Measurements from ENCODE around the gene LRP1B.

LRP1B gene

GRCh38 chr2:141384676-141385075 lies 746.1 kb downstream of the LRP1B start:
- no peak overlapping the region for H4K8ac ChIP-seq (ENCODE audit: low read depth, low read length)
- DNase-seq, result no peak

GRCh38 chr2:141381946-141382345 lies 748.9 kb downstream of the LRP1B start:
- H2BK15ac ChIP-seq (replicated peaks; ENCODE audit: low read depth), result no peak overlapping the region
- H3K4me3 ChIP-seq (ENCODE audit: low read length), result no peak overlapping the region
- no peak overlapping the region for H2BK5ac ChIP-seq (ENCODE audit: low read length)
- no peak overlapping the region for H4K8ac ChIP-seq (ENCODE audit: low read depth, low read length)
- no CpG with 5 or more reads among the region's 1 CpG for WGBS (ENCODE audit: extremely low coverage, insufficient coverage, low lambda C conversion rate)
- H3K18ac ChIP-seq (ENCODE audit: low read length), result no peak overlapping the region
- no peaks in the 10 kb centered on the region for H3K79me2 ChIP-seq (ENCODE audit: control insufficient read depth, insufficient read depth, low read length)
- no peak overlapping the region for H2AK5ac ChIP-seq (ENCODE audit: low read length)
- no peak overlapping the region for H2BK120ac ChIP-seq (ENCODE audit: low read depth, low read length)
- H3K56ac ChIP-seq (ENCODE audit: low read length), result no peak overlapping the region
- H3K27ac ChIP-seq (ENCODE audit: low read depth, low read length), result no peak overlapping the region
- H4K5ac ChIP-seq (ENCODE audit: low read length), result no peak overlapping the region
- no peak overlapping the region for H3K4me2 ChIP-seq (ENCODE audit: low read length)
- H3K79me1 ChIP-seq (ENCODE audit: low read length), result no peaks in the 10 kb centered on the region
- no peaks in the 10 kb centered on the region for H3K27me3 ChIP-seq (ENCODE audit: insufficient read depth, low read length, poor library complexity)
- no peaks in the 10 kb centered on the region for H3K36me3 ChIP-seq (ENCODE audit: control insufficient read depth, insufficient read depth, low read length)
- no peak overlapping the region for H3K4ac ChIP-seq (ENCODE audit: low read depth, low read length)
- H3K23ac ChIP-seq (ENCODE audit: low read length), result no peak overlapping the region
- no peaks in the 10 kb centered on the region for H3K4me1 ChIP-seq (ENCODE audit: control insufficient read depth, low read depth, low read length)
- no peak for DNase-seq
- H3K9ac ChIP-seq (ENCODE audit: low read length), result no peak overlapping the region

More at GRCh38 chr2:141384676-141385075, 746.1 kb downstream of the LRP1B start:
- no peaks in the 10 kb centered on the region for H3K79me2 ChIP-seq (ENCODE audit: control insufficient read depth, insufficient read depth, low read length)
- H3K18ac ChIP-seq (ENCODE audit: low read length), result no peak overlapping the region
- no peaks in the 10 kb centered on the region for H3K79me1 ChIP-seq (ENCODE audit: low read length)
- H2BK5ac ChIP-seq (ENCODE audit: low read length), result no peak overlapping the region
- no peak overlapping the region for H3K4me3 ChIP-seq (ENCODE audit: low read length)
- no peak overlapping the region for H2AK5ac ChIP-seq (ENCODE audit: low read length)
- H3K23ac ChIP-seq (ENCODE audit: low read length), result no peak overlapping the region
- no CpG with 5 or more reads among the region's 4 CpGs for WGBS (ENCODE audit: extremely low coverage, insufficient coverage, low lambda C conversion rate)
- no peaks in the 10 kb centered on the region for H3K36me3 ChIP-seq (ENCODE audit: control insufficient read depth, insufficient read depth, low read length)
- H3K9ac ChIP-seq (ENCODE audit: low read length), result no peak overlapping the region
- no peaks in the 10 kb centered on the region for H3K4me1 ChIP-seq (ENCODE audit: control insufficient read depth, low read depth, low read length)
- no peak overlapping the region for H3K27ac ChIP-seq (ENCODE audit: low read depth, low read length)
- H2BK15ac ChIP-seq (replicated peaks; ENCODE audit: low read depth), result no peak overlapping the region
- no peak overlapping the region for H3K56ac ChIP-seq (ENCODE audit: low read length)
- H3K27me3 ChIP-seq (ENCODE audit: insufficient read depth, low read length, poor library complexity), result no peaks in the 10 kb centered on the region
- no peak overlapping the region for H2BK120ac ChIP-seq (ENCODE audit: low read depth, low read length)
- no peak overlapping the region for H4K5ac ChIP-seq (ENCODE audit: low read length)
- H3K4me2 ChIP-seq (ENCODE audit: low read length), result no peak overlapping the region
- H3K4ac ChIP-seq (ENCODE audit: low read depth, low read length), result no peak overlapping the region

GRCh38 chr2:141380008-141380979 lies 750.5 kb downstream of the LRP1B start:
- Histone ChIP-seq H2BK5ac (ENCODE audit: low read length) (no peak overlapping the region), H3K79me1 (ENCODE audit: low read length) (no peaks in the 10 kb centered on the region), H3K4me2 (ENCODE audit: low read length) (no peak overlapping the region), H3K27me3 (ENCODE audit: insufficient read depth, low read length, poor library complexity) (no peaks in the 10 kb centered on the region), H3K18ac (ENCODE audit: low read length) (no peak overlapping the region), H3K9ac (ENCODE audit: low read length) (no peak overlapping the region), H3K23ac (ENCODE audit: low read length) (no peak overlapping the region), H3K56ac (ENCODE audit: low read length) (no peak overlapping the region), H2BK120ac (ENCODE audit: low read depth, low read length) (no peak overlapping the region), H3K4ac (ENCODE audit: low read depth, low read length) (no peak overlapping the region), H4K8ac (ENCODE audit: low read depth, low read length) (no peak overlapping the region), H4K5ac (ENCODE audit: low read length) (no peak overlapping the region), H3K36me3 (ENCODE audit: control insufficient read depth, insufficient read depth, low read length) (no peaks in the 10 kb centered on the region), H2AK5ac (ENCODE audit: low read length) (no peak overlapping the region), H3K4me1 (ENCODE audit: control insufficient read depth, low read depth, low read length) (no peaks in the 10 kb centered on the region), H3K27ac (ENCODE audit: low read depth, low read length) (no peak overlapping the region), H3K79me2 (ENCODE audit: control insufficient read depth, insufficient read depth, low read length) (no peaks in the 10 kb centered on the region), H2BK15ac (replicated peaks; ENCODE audit: low read depth) (no peak overlapping the region), H3K4me3 (ENCODE audit: low read length) (no peak overlapping the region)
- DNase-seq, result peak; percentile 26
- WGBS (ENCODE audit: extremely low coverage, insufficient coverage, low lambda C conversion rate), result no CpG with 5 or more reads among the region's 7 CpGs

GRCh38 chr2:141364821-141365220 lies 766.0 kb downstream of the LRP1B start:
- Histone ChIP-seq H3K36me3 (ENCODE audit: control insufficient read depth, insufficient read depth, low read length) (no peaks in the 10 kb centered on the region), H3K4ac (ENCODE audit: low read depth, low read length) (no peak overlapping the region), H3K4me2 (ENCODE audit: low read length) (no peak overlapping the region), H3K4me3 (ENCODE audit: low read length) (no peak overlapping the region), H3K56ac (ENCODE audit: low read length) (no peak overlapping the region), H2AK5ac (ENCODE audit: low read length) (no peak overlapping the region), H2BK120ac (ENCODE audit: low read depth, low read length) (no peak overlapping the region), H2BK5ac (ENCODE audit: low read length) (no peak overlapping the region), H3K79me2 (ENCODE audit: control insufficient read depth, insufficient read depth, low read length) (no peaks in the 10 kb centered on the region), H3K9ac (ENCODE audit: low read length) (no peak overlapping the region), H3K27ac (ENCODE audit: low read depth, low read length) (no peak overlapping the region), H3K23ac (ENCODE audit: low read length) (no peak overlapping the region), H2BK15ac (replicated peaks; ENCODE audit: low read depth) (no peak overlapping the region), H3K18ac (ENCODE audit: low read length) (no peak overlapping the region), H4K5ac (ENCODE audit: low read length) (no peak overlapping the region), H3K4me1 (ENCODE audit: control insufficient read depth, low read depth, low read length) (no peaks in the 10 kb centered on the region), H4K8ac (ENCODE audit: low read depth, low read length) (no peak overlapping the region), H3K27me3 (ENCODE audit: insufficient read depth, low read length, poor library complexity) (no peaks in the 10 kb centered on the region), H3K79me1 (ENCODE audit: low read length) (no peaks in the 10 kb centered on the region)
- no peak for DNase-seq
- no CpG with 5 or more reads among the region's 1 CpG for WGBS (ENCODE audit: extremely low coverage, insufficient coverage, low lambda C conversion rate)

- no peak overlapping the region for H2BK120ac ChIP-seq (ENCODE audit: low read depth, low read length)
- H3K79me2 ChIP-seq (ENCODE audit: control insufficient read depth, insufficient read depth, low read length), result no peaks in the 10 kb centered on the region
- no peak overlapping the region for H3K4me3 ChIP-seq (ENCODE audit: low read length)
- H4K8ac ChIP-seq (ENCODE audit: low read depth, low read length), result no peak overlapping the region
- H3K79me1 ChIP-seq (ENCODE audit: low read length), result no peaks in the 10 kb centered on the region
- H3K4ac ChIP-seq (ENCODE audit: low read depth, low read length), result no peak overlapping the region
- H3K4me2 ChIP-seq (ENCODE audit: low read length), result no peak overlapping the region
- no peak overlapping the region for H3K23ac ChIP-seq (ENCODE audit: low read length)
- no peak overlapping the region for H3K56ac ChIP-seq (ENCODE audit: low read length)
- no peaks in the 10 kb centered on the region for H3K4me1 ChIP-seq (ENCODE audit: control insufficient read depth, low read depth, low read length)
- H4K5ac ChIP-seq (ENCODE audit: low read length), result no peak overlapping the region
- no peak overlapping the region for H2AK5ac ChIP-seq (ENCODE audit: low read length)
- H3K36me3 ChIP-seq (ENCODE audit: control insufficient read depth, insufficient read depth, low read length), result no peaks in the 10 kb centered on the region
- no peak overlapping the region for H3K27ac ChIP-seq (ENCODE audit: low read depth, low read length)
- no peak overlapping the region for H2BK5ac ChIP-seq (ENCODE audit: low read length)
- H3K18ac ChIP-seq (ENCODE audit: low read length), result no peak overlapping the region
- no peak for DNase-seq
- H3K27me3 ChIP-seq (ENCODE audit: insufficient read depth, low read length, poor library complexity), result no peaks in the 10 kb centered on the region
- no peak overlapping the region for H3K9ac ChIP-seq (ENCODE audit: low read length)
- H2BK15ac ChIP-seq (replicated peaks; ENCODE audit: low read depth), result no peak overlapping the region
- WGBS (ENCODE audit: extremely low coverage, insufficient coverage, low lambda C conversion rate), result no CpG with 5 or more reads among the region's 4 CpGs
These were observed 768.5 kb downstream of the LRP1B start for GRCh38 chr2:141362311-141362710.
